Ishikawa (cell line): ENCODE measurements around the gene CDC25C.
A peak's percentile ranks its signal among the peaks of the same experiment; 100 is the strongest.

Experiments used
- CEBPB ChIP-seq: IDR thresholded peaks from 2 replicates; pipeline ENCODE4 v1.6.1; 2012
- CREB1 ChIP-seq: IDR thresholded peaks from 2 replicates; pipeline ENCODE4 v1.6.1; 2012; ENCODE audit warnings: low read depth
- EGR1 ChIP-seq: IDR thresholded peaks from 2 replicates; pipeline ENCODE4 v1.6.1; 2012
- EP300 ChIP-seq: IDR thresholded peaks from 2 replicates; pipeline ENCODE4 v1.6.1; 2012; ENCODE audit warnings: borderline replicate concordance
- FOXM1 ChIP-seq: IDR thresholded peaks from 2 replicates; pipeline ENCODE4 v1.6.1; 2012; ENCODE audit warnings: low read depth, borderline replicate concordance
- NFIC ChIP-seq: IDR thresholded peaks from 2 replicates; pipeline ENCODE4 v1.6.1; 2012
- RAD21 ChIP-seq: IDR thresholded peaks from 2 replicates; pipeline ENCODE4 v1.6.1; 2012; ENCODE audit warnings: low read depth
- REST ChIP-seq: IDR thresholded peaks from 2 replicates; pipeline ENCODE4 v1.6.1; 2012; ENCODE audit warnings: low read depth, mild to moderate bottlenecking
- TAF1 ChIP-seq: IDR thresholded peaks from 2 replicates; pipeline ENCODE4 v1.6.1; 2012; ENCODE audit warnings: low read depth, mild to moderate bottlenecking
- TCF12 ChIP-seq: IDR thresholded peaks from 2 replicates; pipeline ENCODE4 v1.6.1; 2012; ENCODE audit warnings: low read depth
- TEAD4 ChIP-seq: IDR thresholded peaks from 2 replicates; pipeline ENCODE4 v1.6.1; 2012
- USF1 ChIP-seq: IDR thresholded peaks from 2 replicates; pipeline ENCODE4 v1.6.1; 2012
- YY1 ChIP-seq: IDR thresholded peaks from 2 replicates; pipeline ENCODE4 v1.6.1; 2012; ENCODE audit warnings: low read depth
- ZBTB7A ChIP-seq: IDR thresholded peaks from 2 replicates; pipeline ENCODE4 v1.6.1; 2012; ENCODE audit warnings: low read depth
- TF ChIP-seq, protein P1 (sequence below): IDR thresholded peaks from 2 replicates; pipeline ENCODE4 v1.6.1; 2012

Gene CDC25C

DNA sequence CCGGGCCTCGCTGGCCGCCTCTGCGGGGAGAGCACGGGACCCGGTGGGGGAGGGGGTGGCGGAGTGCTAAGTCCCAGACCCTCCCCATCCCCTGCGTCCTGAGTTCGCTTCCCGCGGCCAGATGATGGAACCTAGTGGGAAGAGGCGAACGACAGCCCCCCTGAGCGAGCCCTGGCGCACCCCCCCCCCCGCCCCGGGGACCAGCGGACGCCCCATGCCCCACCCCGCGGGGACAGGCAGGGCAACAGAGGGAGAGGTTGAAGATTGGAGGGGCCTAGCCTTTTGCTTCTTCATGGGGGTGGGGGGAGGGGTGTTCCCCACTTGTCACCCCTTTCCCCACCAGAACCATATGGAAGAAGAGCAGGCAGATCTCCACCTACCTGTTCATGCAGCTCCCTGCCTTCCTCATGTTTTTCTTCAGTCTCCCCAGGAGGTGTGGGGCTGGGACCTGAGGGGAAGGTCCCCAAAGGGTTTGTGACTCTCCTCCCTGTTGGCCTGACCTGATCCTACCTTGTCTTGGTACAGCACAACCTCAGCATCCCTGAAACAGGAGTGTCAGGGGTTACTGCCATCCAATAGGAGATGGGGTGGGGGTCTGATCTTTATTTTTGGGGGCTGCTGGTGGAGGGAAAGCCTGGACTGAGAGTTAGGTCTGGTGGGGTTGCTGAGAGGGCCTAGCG lies 6.9 kb upstream of the CDC25C start:
- TF ChIP-seq EP300 (no peak), CREB1 (no peak), CEBPB (no peak), FOXM1 (no peak), ZBTB7A (no peak), NFIC (no peak), USF1 (no peak), TCF12 (no peak), YY1 (no peak), RAD21 (no peak), EGR1 (no peak), REST (no peak), TAF1 (no peak), TEAD4 (no peak; the same call in 1 of the 2 replicates)
- TF ChIP-seq, protein P1, sequence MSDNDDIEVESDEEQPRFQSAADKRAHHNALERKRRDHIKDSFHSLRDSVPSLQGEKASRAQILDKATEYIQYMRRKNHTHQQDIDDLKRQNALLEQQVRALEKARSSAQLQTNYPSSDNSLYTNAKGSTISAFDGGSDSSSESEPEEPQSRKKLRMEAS = no peak; the same call in 1 of the 2 replicates

DNA sequence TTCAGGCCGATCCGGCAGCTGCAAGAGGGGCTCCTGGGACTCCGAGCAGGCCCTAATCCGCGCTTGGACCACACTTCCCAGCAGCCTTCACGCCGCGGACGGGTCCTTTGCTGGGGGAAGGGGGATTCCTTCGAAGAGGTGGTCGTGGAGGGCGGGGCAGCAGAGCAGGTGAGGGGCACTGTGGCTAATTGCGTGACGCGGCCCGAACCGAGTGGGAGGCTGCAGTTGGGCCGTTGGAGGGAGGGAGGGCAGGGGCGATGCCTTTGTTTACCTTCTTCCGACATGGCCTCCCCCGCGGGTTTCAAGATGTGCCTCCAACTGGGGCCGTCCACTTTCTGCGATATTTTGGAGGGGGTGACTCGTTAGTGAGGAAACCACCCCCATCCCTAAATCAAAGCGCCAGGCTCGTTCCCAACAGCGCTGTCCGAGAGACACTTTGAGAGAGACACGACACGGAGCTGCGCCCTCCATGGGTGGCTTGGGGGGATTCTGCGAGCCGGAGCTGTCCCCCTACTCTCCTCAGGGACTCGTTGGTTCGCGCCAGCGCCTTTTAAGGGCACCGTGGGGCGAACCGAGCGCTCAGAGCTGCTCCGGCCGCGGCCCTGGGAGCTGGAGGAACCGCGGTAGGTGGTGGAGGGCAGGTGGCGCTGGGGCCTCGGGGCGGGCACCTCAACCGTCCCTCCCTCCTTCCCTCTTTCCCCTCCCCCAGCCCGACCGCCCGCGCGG lies 6.2 kb upstream of the CDC25C start, which contains the start of gene FAM53C:
Gene FAM53C (plus strand): TSS at position 582 of the 726 bp plus-strand sequence. CDS start 3,070 bp downstream, outside the sequence.
- TF ChIP-seq NFIC = no peak
- no peak for TF ChIP-seq CREB1
- no peak for TF ChIP-seq FOXM1
- TF ChIP-seq, protein P1 = peak; percentile 74
- peak; percentile 32; the same call in 1 of the 2 replicates for TF ChIP-seq TEAD4
- peak; percentile 16; the same call in 1 of the 2 replicates for TF ChIP-seq CEBPB
- no peak for TF ChIP-seq RAD21
- 0 out of 2 replicates have a peak, but pooled peaks have one; percentile 10 for TF ChIP-seq EGR1
- TF ChIP-seq EP300 = peak; percentile 68; the same call in 1 of the 2 replicates
- TF ChIP-seq TAF1 = peak; percentile 99
- TF ChIP-seq YY1 = no peak; the same call in 1 of the 2 replicates
- TF ChIP-seq TCF12 = peak; percentile 63; the same call in 1 of the 2 replicates
- no peak for TF ChIP-seq ZBTB7A
- 0 out of 2 replicates have a peak, but pooled peaks have one; percentile 24 for TF ChIP-seq REST

DNA sequence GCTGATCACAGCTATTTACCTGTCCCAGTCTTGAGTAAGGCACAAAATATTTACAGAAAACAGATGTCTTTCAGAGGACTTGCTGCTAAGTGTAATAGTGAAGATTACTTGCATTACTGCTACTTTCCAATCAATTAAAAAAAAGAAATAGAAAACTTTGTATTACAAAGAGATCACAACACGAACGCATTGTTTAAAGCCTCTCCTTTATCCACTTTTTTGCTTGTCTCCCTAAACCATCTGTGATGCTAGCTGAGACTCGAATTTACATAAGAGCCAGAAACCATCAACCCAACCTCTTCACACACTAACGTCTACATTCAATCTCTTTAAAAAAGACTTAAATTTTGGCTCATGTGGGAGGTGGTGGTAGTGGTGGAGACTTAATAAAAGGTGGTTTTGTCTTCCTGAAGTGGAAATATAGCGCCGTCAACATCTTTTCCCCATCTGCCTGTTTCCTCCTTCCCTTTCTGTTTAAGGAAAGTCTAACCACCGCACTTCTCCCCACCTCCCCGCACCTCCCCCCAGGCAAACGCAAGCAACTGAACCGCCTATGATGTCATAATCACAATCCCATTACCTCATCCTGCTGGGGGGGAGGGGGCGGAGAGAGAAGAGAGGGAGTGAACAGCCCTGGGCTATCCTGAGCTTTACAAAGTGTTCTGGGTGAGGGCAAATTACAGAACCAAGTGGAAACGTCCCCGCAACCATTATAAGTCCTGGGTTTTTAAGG lies 5.5 kb upstream of the CDC25C start:
- no peak for TF ChIP-seq EP300
- TF ChIP-seq TCF12 = no peak
- no peak for TF ChIP-seq TAF1
- no peak for TF ChIP-seq EGR1
- TF ChIP-seq TEAD4 = no peak
- no peak for TF ChIP-seq FOXM1
- TF ChIP-seq YY1 = no peak
- TF ChIP-seq ZBTB7A = no peak
- no peak for TF ChIP-seq RAD21
- 0 out of 2 replicates have a peak, but pooled peaks have one; percentile 23 for TF ChIP-seq CEBPB
- peak; percentile 98 for TF ChIP-seq CREB1
- no peak for TF ChIP-seq REST
- TF ChIP-seq NFIC = no peak
- TF ChIP-seq, protein P1 = no peak
- TF ChIP-seq USF1 = 0 out of 2 replicates have a peak, but pooled peaks have one; percentile 2
